Kidney tubule cell (primary cell): Measurements from ENCODE around the gene HAPSTR1.

Experiments
- DNase-seq: peaks from one replicate; pipeline ENCODE4 v3.0.0-alpha.2; 2018; ENCODE audit warnings: low spot score

Gene HAPSTR1

DNA sequence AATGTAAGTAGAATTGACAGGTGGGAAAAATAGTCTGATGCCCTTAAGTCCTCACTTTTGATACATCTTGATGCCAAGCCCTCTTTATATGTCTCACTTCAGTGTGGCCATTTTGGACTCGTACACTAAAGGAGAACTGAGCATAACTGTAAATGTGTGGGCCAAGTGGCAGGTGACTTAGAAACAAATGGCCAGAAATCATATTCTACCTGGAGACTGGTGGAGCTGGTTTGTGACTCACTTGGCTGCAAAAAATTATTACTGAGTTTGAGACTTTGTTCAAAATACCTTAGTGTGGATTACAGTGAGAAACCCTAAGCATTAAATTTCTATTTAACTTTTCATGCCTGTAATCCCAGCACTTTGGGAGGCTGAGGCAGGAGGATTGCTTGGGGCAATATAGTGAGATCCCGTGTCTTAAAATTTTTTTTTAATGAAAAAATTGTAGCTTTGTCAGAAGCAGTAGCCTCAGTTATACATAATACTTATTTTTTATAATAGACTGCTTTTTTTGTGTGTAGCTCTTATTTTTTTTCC lies 5.0 kb downstream of the HAPSTR1 start:
- no peak for DNase-seq

DNA sequence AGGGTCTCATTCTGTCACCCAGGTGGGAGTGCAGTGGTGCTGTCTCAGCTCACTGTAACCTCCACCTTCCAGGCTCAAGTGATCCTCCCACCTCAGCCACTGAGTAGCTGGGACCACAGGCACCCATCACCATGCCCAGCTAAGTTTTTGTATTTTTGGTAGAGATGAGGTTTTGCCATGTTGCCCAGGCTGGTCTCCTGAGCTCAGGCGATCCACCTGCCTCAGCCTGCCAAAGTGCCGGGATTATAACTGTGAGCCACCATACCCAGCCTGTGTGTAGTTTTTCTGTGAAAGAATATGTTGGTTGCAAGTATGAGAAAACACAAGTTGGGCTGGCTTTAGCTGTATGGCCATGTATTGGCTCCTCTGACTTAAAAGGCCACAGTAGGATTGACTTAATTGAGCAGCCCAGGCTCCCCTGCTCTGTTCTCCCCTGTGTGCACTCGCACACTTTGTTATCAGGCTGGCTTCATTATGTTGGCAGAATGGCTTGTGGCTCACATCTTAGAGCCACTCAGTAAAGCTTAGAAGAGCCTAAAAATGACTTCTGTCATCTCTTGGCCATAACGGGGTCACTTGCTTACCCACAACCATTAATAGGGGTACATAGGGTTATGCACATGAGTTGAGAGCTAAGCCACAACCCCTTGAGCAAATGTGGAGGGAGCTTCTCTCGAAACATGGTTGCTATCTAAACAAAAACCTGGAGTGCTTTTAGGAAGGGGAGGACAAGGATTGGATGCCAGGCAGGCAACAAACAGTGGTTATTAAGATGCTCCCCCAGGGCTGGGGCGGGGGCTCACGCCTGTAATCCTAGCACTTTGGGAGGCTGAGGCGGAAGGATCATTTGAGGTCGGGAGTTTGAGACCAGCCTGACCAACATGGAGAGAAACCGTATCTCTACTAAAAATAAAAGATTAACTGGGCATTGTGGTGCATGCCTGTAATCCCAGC lies 6.1 kb downstream of the HAPSTR1 start:
- DNase-seq = no peak

DNA sequence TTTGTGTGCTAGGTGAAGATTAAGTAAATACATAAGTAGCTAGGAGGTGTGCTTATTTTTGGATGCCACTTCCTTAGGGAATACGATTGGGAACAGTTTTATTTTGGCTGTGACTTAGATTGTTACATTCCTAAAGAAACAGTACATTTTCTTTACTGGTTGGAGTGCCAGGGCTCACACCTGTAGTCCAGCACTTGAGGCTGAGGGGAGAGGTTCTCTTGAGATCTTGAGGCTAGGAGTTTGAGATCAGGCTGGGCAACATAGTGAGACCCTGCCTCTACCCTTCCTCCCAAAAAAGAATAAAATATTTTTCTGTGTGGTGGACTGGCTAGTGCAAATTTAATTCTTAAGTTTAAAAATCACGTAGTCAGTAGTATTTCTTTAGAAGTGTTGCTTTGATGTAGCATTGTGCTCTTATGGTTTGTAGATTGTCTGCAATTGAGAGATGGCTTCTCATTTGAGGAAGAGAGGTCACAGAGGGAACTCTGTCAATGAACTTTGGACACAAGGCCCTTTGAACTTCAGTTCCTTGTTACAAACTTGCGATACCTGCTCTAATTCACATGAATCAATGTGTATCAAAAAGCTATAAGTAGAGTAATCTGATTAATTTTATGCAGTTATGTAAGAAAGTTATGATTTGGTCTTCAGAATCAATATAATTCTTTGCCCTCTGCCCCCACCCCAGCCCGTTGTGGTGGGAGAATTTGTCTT lies 7.1 kb downstream of the HAPSTR1 start:
- DNase-seq = no peak

DNA sequence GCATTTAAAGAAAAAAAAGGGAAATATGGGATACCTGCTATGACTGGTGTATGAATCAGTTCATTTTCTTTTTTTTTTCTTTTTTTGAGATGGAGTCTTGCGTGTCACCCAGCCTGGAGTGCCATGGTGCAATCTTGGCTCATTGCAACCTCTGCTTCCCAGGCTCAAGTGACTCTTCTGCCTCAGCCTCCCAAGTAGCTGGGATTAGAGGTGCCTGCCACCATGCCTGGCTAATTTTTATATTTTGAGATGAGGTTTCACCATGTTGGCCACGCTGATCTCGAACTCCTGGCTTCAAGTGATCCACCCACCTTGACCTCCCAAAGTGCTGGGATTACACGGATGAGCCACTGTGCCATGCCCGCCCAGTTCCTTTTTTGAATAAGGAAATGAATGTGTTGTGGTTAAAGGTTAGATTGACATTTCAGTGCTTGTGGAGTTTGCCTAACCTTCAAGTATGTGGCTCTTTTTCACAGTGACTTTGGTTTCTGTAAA lies 7.7 kb downstream of the HAPSTR1 start:
- peak; percentile 64 for DNase-seq

DNA sequence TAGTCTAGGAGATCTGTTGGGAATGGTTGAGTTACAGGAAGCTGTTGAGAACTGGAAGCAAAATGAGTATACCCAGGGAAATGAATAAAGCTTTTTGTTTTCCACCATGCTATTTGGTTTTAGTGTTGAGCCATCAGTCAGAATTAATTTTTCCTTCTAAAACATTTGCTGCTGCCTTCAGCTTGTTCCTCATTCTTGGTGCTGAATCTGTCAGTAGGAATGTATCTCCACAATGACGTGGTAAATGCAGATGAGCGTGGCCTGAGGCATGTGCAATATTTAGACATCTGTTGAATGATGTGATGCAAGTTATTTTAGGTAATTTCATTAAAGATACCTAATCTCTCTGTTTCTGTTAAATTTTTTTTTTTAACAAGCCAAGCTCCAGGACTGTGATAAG lies 10.9 kb downstream of the HAPSTR1 start:
- peak; percentile 87 for DNase-seq

DNA sequence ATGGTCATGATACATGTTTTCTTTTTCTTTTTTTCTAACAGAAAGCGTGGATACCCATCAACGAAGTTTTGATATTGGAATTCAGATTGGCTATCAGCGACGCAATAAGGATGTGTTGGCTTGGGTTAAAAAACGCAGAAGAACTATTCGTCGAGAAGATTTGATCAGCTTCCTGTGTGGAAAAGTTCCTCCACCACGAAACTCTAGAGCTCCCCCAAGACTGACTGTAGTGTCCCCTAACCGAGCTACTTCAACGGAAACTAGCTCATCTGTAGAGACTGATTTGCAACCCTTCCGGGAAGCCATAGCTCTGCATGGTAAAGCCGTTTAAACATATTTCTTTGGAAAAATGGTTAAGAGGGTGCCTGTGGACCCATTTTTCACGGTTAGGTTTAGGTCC lies 11.5 kb downstream of the HAPSTR1 start:
- no peak for DNase-seq

DNA sequence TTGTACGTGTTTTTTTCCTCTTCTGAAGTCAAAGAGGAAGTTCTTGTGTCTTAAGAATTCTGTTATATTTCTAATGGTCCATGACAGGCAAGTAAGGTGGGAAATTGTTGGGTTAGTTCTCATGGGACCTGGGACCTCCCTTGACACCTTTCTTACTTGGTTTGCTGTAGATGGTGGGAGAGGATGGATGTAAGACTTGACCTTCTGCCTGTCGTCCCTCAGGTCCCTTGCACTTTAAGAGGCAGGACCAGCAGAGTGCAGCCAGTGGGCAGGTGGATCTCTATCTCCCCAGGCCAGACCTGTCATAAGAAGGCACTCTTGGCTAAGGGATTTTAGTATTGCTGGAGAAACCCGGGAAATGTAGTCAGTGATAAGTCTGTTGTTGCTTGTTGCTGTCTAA lies 12.1 kb downstream of the HAPSTR1 start:
- DNase-seq = no peak

- DNase-seq = no peak
Measured at GRCh38 chr16:9105189-9105588, 13.7 kb downstream of the HAPSTR1 start.

DNA sequence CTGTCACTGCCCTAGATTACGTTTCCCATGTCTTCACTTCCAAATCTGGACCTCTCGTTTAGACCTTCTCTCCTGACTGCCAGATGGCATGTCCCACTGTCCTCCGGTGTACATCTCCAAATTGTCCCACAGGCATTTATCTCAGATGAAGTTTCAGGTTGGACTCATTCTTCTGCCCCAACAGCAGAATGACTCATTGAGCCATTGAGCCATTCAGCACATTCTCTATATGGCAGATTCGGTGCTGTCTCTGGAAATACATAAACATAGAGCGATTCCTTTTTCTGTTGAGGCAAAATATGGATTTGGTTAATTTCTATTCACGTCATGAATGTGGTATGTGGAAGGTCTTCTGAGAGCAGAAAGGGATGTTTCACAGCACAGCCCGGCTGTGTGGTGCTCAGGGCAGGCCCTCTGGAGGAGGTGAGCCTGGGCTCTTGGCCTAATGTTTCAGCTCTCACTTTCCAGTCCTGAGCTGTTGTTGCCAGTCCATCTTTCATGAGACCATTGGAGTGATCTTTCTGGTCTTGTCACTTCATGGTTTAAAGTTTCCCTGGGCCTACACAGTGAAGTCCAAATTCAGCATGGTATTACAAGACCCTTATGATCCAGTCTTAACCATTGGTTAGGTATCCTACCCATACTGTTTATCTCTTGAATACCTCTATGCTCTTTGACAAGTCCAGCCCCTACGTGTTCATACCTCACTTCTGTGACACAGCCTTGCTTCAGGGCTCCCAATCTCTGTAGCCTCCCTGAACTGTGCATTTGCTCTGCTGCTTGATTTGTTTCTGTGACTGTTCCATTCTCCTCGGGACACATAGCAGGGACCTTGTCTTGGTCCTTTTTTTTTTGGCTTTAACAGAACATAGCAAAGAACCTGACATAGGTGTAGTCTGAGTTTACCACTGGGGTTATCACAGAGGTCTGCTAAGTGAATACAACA lies 15.9 kb downstream of the HAPSTR1 start:
- no peak for DNase-seq

DNA sequence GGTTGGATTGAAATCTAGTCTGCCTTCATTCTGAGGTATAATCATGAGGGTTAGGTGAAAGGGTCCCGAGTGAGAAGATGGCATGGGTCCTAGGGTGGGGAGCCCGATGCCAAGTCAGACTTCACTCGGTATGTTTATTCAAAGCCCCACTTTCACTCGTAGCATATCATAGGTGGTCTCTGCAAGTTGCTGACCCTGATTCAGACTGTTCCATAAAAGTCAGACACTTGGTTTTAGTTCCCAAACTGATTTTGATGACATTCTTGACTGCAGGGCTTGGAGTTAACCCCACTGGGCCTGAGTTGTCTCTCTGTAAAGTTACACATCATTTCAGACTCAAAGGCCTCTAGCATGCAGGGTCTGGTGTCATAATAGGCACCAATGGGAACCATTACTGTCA lies 17.8 kb downstream of the HAPSTR1 start:
- no peak for DNase-seq

GRCh38 chr16:9112166-9112843 lies 20.9 kb downstream of the HAPSTR1 start:
- peak; percentile 62 for DNase-seq

DNA sequence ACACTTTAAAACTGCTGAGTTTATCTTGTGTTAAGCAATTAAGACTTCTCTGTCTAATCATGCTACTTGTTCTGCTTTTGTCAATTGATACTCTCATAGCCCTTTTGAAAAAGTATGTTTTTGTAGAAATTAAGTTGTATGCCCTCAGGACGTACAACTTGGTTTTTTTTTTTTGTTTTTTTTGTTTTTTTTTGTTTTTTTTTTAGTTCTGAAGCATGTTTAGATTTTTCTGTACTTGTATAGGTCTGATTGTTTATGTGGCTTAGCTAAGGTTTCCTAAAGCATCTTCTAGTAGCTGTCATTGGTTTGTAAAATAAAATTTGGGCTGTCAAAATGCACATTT lies 21.4 kb downstream of the HAPSTR1 start:
- no peak for DNase-seq

- no peak for DNase-seq
Measured at GRCh38 chr16:9113707-9114106, 22.3 kb downstream of the HAPSTR1 start.

- no peak for DNase-seq
Measured at GRCh38 chr16:9114112-9114511, 22.7 kb downstream of the HAPSTR1 start.

DNA sequence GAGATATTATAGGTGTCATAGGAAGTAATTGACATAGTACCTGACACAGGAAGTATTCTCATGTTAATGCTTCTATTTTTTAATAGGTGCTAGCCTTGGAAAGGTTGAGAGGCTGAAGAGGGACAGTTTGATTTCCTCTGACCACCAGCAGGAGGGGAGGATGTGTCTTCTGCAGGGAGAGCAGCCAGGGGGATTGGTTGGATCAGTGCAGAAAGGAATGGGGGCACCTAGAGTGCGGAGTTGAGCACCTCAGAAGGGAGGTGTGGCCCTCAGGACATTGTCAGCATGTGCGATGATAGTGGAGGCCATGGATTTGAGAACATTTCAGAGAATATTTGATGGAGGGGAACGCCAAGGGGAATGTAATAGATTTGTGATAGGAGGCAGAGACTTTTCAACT lies 23.4 kb downstream of the HAPSTR1 start:
- no peak for DNase-seq

DNA sequence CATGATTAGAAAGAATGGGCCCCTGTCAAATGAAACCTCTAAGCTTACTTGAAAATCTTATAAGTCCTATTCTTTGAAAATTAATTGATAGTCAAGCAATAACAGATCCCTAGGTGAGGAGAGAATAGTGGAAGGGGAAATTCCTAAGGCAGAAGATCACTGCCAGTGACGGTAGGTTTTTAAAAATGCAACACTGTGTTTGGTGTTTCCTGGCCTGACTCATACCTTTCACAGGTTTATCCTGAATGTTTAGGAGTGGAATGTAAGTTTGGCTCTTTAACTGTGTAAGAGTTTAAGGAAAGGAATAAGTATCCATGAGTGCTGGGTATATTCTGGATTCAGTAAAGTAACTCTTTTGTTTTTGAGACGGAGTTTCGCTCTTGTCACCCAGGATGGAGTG lies 23.8 kb downstream of the HAPSTR1 start:
- DNase-seq = peak; percentile 85

DNA sequence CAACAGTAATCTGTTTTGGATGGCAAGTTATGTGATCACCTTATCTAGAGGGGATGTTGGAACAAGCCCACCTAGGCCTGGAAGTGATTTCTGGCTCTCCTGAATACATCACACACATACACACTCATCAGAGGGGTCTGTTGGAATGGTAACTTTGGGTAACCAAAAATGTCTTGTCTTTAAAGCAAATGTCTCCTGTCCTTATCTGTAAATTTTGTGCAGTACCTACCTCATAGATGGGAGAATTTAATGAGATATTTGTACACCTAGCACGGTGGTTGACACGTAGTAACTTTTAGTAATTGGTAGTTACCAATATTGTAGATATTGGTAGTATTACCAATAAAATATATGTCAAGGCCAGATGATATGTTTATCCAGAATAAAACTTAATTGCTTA lies 24.7 kb downstream of the HAPSTR1 start:
- no peak for DNase-seq

DNA sequence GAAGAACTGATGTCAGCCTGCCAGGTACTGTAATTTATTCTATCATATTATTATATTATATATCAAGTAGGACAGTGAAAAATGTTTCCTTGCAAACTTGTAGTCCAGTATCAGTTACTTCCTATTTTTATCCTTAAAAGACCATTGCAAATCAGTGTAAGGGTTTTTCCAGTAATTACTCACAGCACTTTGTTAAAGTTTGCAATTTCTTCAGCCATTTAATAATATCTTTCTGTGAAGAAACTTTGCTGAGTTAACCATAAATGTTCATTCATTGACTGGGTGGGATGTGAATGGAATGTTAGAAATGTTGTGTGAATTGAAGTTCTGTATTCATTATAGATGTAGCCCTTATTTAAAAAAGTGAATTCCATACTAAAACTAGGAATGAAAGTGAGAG lies 26.7 kb downstream of the HAPSTR1 start:
- DNase-seq = no peak

DNA sequence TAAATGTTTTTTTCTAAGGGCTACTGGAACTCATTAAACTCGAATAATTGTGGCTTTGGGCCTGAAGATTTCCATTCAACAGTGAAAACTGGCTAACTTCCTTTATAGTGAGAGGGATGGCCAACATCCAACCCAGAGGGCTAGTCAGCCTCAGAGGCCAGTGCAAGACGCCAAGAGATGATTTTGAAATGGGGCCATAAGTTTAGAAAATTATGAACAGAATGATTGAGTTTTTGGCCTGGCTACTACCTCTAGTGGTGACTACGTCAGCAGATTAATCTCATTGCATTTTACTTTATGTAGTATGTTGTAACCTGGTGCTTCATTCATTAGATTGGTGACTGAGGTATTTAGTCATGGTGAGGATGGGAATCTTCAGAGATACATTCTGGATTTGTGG lies 28.4 kb downstream of the HAPSTR1 start:
- DNase-seq = no peak

DNA sequence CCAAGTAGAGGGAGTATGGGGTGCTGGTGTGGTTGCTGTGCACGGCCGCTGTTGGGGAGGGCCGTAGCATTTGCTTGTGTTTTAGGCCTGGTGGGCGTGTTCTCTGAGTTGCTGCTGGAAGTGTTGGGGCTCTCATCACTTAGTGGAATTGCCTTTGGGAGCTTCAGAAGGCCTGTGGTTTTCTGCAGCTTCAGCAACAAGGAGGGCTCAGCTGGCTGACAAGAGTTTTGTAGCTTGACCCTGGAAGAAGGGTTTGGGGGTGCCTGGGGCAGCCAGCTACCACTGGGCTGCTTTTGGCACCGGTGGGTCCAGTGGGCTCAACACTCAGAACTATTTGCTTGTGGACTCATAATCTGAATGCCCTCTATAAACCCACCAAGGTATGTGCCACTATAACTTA lies 30.9 kb downstream of the HAPSTR1 start:
- no peak for DNase-seq

DNA sequence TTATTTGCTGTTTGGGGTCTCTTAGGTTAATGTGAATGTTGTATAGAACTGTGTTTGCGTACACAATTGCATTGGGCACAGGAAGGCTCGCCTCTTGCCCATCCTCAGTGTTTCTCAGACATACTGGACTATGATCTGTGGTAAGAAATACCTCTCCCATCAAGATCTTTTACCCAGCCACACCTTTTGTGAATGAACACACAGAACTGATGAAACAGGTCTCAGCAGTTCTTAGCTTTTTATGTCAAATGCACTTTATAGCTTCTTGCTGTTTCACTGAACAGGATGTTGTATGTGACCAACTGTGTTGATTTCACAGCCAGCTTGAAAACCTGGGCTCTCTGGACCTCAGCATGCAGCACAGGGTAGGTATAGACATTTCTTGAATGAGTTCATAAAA lies 31.5 kb downstream of the HAPSTR1 start:
- no peak for DNase-seq
